HG03139 (cell line): Measurements from ENCODE around the gene TRABD2B.

ENCODE experiments used
- ATAC-seq: cut with Tn5 transposase; IDR thresholded peaks from one replicate; pipeline ENCODE4 v1.9.1; 2021; ENCODE audit not compliant: unreplicated experiment

Gene TRABD2B

GRCh38 chr1:47938520-47938919 lies 58.7 kb downstream of the TRABD2B start:
- ATAC-seq, result no peak

GRCh38 chr1:47937586-47938254 lies 59.5 kb downstream of the TRABD2B start:
- ATAC-seq, result no peak

GRCh38 chr1:47936916-47937551 lies 60.2 kb downstream of the TRABD2B start:
- ATAC-seq, result no peak

GRCh38 chr1:47935856-47936255 lies 61.3 kb downstream of the TRABD2B start:
- no peak for ATAC-seq

GRCh38 chr1:47935163-47935562 lies 62.0 kb downstream of the TRABD2B start:
- ATAC-seq, result no peak

GRCh38 chr1:47934243-47934805 lies 62.9 kb downstream of the TRABD2B start:
- ATAC-seq, result no peak

- no peak for ATAC-seq
Measured at GRCh38 chr1:47932743-47933142, 64.4 kb downstream of the TRABD2B start.

- ATAC-seq, result no peak
Measured at GRCh38 chr1:47931395-47931794, 65.8 kb downstream of the TRABD2B start.

- ATAC-seq, result no peak
Measured at GRCh38 chr1:47930210-47930840, 66.9 kb downstream of the TRABD2B start.

GRCh38 chr1:47927165-47927564 lies 70.0 kb downstream of the TRABD2B start:
- no peak for ATAC-seq

GRCh38 chr1:47926461-47926999 lies 70.7 kb downstream of the TRABD2B start:
- no peak for ATAC-seq

GRCh38 chr1:47924270-47925048 lies 72.7 kb downstream of the TRABD2B start:
- ATAC-seq, result no peak

- ATAC-seq, result no peak
Measured at GRCh38 chr1:47921935-47922415, 75.2 kb downstream of the TRABD2B start.

- ATAC-seq, result no peak
Measured at GRCh38 chr1:47919113-47919833, 77.9 kb downstream of the TRABD2B start.

- no peak for ATAC-seq
Measured at GRCh38 chr1:47918257-47918867, 78.8 kb downstream of the TRABD2B start.

GRCh38 chr1:47917687-47918086 lies 79.5 kb downstream of the TRABD2B start:
- ATAC-seq, result no peak

- ATAC-seq, result no peak
Measured at GRCh38 chr1:47915677-47916353, 81.4 kb downstream of the TRABD2B start.

GRCh38 chr1:47914952-47915676 lies 82.1 kb downstream of the TRABD2B start:
- no peak for ATAC-seq
